ENCODE data around the gene CCDC177.

DNA sequence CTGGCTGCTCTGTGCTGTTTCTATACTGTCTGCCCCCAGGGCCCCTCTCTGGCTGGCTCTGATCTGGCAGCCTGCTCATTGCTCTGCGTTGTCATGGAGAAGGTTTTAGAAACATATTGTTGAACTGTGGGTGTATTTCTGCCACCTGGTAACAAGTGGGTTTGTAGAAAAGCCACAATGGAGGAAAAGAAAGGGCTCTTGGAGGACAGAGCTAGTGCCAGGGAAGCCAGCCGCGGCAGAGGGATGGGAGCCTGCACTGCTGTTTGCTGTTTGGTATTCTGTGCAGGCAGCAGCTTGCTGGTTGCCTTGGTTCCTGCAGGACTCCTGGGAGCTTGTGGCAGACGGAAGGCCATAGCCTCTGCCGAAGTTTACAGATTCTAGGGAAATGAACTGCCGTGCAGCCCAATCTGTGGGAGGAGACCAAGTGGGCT is 15.1 kb downstream of the CCDC177 start:
- TF ChIP-seq POLR2A (IDR thresholded peaks at IDR 0.05) = no peak
- TF ChIP-seq, protein P1, sequence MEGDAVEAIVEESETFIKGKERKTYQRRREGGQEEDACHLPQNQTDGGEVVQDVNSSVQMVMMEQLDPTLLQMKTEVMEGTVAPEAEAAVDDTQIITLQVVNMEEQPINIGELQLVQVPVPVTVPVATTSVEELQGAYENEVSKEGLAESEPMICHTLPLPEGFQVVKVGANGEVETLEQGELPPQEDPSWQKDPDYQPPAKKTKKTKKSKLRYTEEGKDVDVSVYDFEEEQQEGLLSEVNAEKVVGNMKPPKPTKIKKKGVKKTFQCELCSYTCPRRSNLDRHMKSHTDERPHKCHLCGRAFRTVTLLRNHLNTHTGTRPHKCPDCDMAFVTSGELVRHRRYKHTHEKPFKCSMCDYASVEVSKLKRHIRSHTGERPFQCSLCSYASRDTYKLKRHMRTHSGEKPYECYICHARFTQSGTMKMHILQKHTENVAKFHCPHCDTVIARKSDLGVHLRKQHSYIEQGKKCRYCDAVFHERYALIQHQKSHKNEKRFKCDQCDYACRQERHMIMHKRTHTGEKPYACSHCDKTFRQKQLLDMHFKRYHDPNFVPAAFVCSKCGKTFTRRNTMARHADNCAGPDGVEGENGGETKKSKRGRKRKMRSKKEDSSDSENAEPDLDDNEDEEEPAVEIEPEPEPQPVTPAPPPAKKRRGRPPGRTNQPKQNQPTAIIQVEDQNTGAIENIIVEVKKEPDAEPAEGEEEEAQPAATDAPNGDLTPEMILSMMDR (IDR thresholded peaks at IDR 0.05) = no peak

All from esophagus squamous epithelium (tissue), 4 donors.